ENCODE results near the gene CDC25C. TPM values are rescaled to one million over a fixed set of nuclear protein-coding genes. Genes with fewer than 3 reads are reported as not detected.

The CDC25C gene
- total and polyA plus RNA-seq, 2 of the 4 experiments (the other 2 are of a cell fraction), result 7.3 to 8.2 TPM

GRCh38 chr5:138338411-138339090 lies 6.9 kb upstream of the CDC25C start:
- no TSS peak for BruUV-seq (replicated peaks)
- peak overlapping the region; percentile 70 for H4K91ac ChIP-seq (ENCODE audit: insufficient read depth, low read depth, low read length)
- peak overlapping the region; percentile 87 for H3K9ac ChIP-seq (ENCODE audit: low read depth, low read length)
- intact Hi-C loops (cut with micrococcal nuclease) (no loop called here), dilution Hi-C loops (cut with HindIII; ENCODE audit: low sequenced_read_pairs, unreplicated experiment) (no loop called here), in situ Hi-C loops (cut with MboI; ENCODE audit: low sequenced_read_pairs) (no loop called here)
- no peak; the same call in 1 of the 2 replicates for ATAC-seq (ENCODE audit: low read depth)
- POLR2A ChIA-PET (ENCODE audit: unreplicated experiment), result interaction anchor here (0.6 kb wide), 1 partner anchor 13 kb away, joined by 5 read pairs; the partner anchor contains the start of gene KDM3B
- peak overlapping the region; percentile 80 for H2AK5ac ChIP-seq (ENCODE audit: low read depth, low read length)
- peak overlapping the region; percentile 1 to 7; a peak in 2 of 4 replicates for H4K8ac ChIP-seq (ENCODE audit: low read depth in 2 of 2, low read length in 2 of 2)
- H3K9me1 ChIP-seq (ENCODE audit: insufficient read depth, low read length), result peaks cover 15% of the 10 kb centered on the region
- H3K79me1 ChIP-seq (ENCODE audit: low read depth in 1 of 2, low read length in 2 of 2), result peaks cover 8 to 43% of the 10 kb centered on the region in 2 experiments; a peak in 3 of 4 replicates
- peak overlapping the region; percentile 97 for H2AK9ac ChIP-seq (replicated peaks; ENCODE audit: low read depth, low read length, poor library complexity)
- peak overlapping the region; percentile 94 for H3K4ac ChIP-seq (ENCODE audit: low read depth, low read length)
- H3K4me1 ChIP-seq (ENCODE audit: control insufficient read depth, insufficient read depth, low read length), result peaks cover 3% of the 10 kb centered on the region
- H4K5ac ChIP-seq (ENCODE audit: low read depth, low read length), result peak overlapping the region; percentile 70
- peak overlapping the region; percentile 94 for H3K14ac ChIP-seq (replicated peaks; ENCODE audit: low read depth, low read length)
- H2BK120ac ChIP-seq (ENCODE audit: low read depth, low read length), result no peak overlapping the region
- H3K4me3 ChIP-seq (ENCODE audit: insufficient read depth, low read depth, low read length), result peak overlapping the region; percentile 65
- H4K20me1 ChIP-seq (ENCODE audit: insufficient read depth, low read length), result peaks cover 30% of the 10 kb centered on the region
- no peaks in the 10 kb centered on the region for H3K27me3 ChIP-seq (ENCODE audit: control insufficient read depth, insufficient read depth, low read length)
- no CpG with 5 or more reads among the region's 22 CpGs for WGBS, 2 experiments (ENCODE audit: extremely low coverage in 2 of 2, insufficient read length in 1 of 2)
- H3K56ac ChIP-seq (ENCODE audit: extremely low read depth, insufficient read depth, low read length), result peak overlapping the region; percentile 63
- no peaks in the 10 kb centered on the region for H3K9me3 ChIP-seq (ENCODE audit: control insufficient read depth, insufficient read depth, low read length)
- H3K18ac ChIP-seq (ENCODE audit: low read depth, low read length), result peak overlapping the region; percentile 51
- peak overlapping the region; percentile 99 for H2AFZ ChIP-seq (replicated peaks; ENCODE audit: low read length, poor library complexity)
- no peak for DNase-seq
- CTCF ChIA-PET, result interaction anchor here (1.0 to 1.7 kb wide), 3 partner anchors 13 to 15 kb away, joined by 4 to 8 read pairs (median 7); partner anchors contain the start of gene KDM3B
- no peak overlapping the region for H2BK20ac ChIP-seq (ENCODE audit: low read depth, low read length)
- H3K36me3 ChIP-seq (ENCODE audit: control insufficient read depth, insufficient read depth, low read length), result peaks cover 11% of the 10 kb centered on the region
- H3K27ac ChIP-seq (ENCODE audit: insufficient read depth, low read length), result peak overlapping the region; percentile 64
- peak overlapping the region; percentile 99 for H3K4me2 ChIP-seq (ENCODE audit: low read depth, low read length)
- H2BK5ac ChIP-seq (ENCODE audit: low read depth, low read length, poor library complexity, severe bottlenecking), result peak overlapping the region; percentile 56
- peak overlapping the region; percentile 90 for H3K23ac ChIP-seq (ENCODE audit: low read depth, low read length)
- no peak overlapping the region for H2BK15ac ChIP-seq (ENCODE audit: low read depth, low read length)
- no peak for TF ChIP-seq NFE2L2 (IDR thresholded peaks at IDR 0.05; ENCODE audit: low read depth, low read length)
- TF ChIP-seq SMC3 (IDR thresholded peaks at IDR 0.05; ENCODE audit: low read depth, low read length), result no peak
- no peak for TF ChIP-seq CEBPB (IDR thresholded peaks at IDR 0.05; ENCODE audit: low read depth, low read length)
- no peak for TF ChIP-seq CTCF (conservative IDR thresholded peaks at IDR 0.05; ENCODE audit: low read depth, low read length)
- TF ChIP-seq POLR2A (IDR thresholded peaks at IDR 0.05; ENCODE audit: low read depth, low read length), result no peak
- no peak for TF ChIP-seq MAFK (IDR thresholded peaks at IDR 0.05; ENCODE audit: low read depth, low read length)
- no peak for TF ChIP-seq FOS (IDR thresholded peaks at IDR 0.05; ENCODE audit: low read depth, low read length)
- no peak for TF ChIP-seq CHD1 (IDR thresholded peaks at IDR 0.05; ENCODE audit: low read depth, low read length)
- TF ChIP-seq RAD21 (IDR thresholded peaks at IDR 0.05; ENCODE audit: low read length), result no peak
- TF ChIP-seq MXI1 (IDR thresholded peaks at IDR 0.05; ENCODE audit: borderline replicate concordance, low read depth, low read length), result no peak; the same call in 1 of the 2 replicates
- no peak for TF ChIP-seq RCOR1 (IDR thresholded peaks at IDR 0.05; ENCODE audit: insufficient replicate concordance, low read length)
- no peak for TF ChIP-seq MAZ (IDR thresholded peaks at IDR 0.05; ENCODE audit: borderline replicate concordance, low read depth, low read length)
- no peak; the same call in 1 of the 2 replicates for TF ChIP-seq BHLHE40 (IDR thresholded peaks at IDR 0.05; ENCODE audit: low read depth, low read length)
- TF ChIP-seq RFX5 (IDR thresholded peaks at IDR 0.05; ENCODE audit: low read depth, low read length), result no peak
- TF ChIP-seq USF2 (IDR thresholded peaks at IDR 0.05; ENCODE audit: low read depth, low read length), result no peak

All from IMR-90 (cell line).